Activated CD8-positive, alpha-beta memory T cell treated with anti-CD3 and anti-CD28 coated beads for 1 hour (primary cell): ENCODE data around the gene ZNF792.
"Not testable (repeated sequence)": the region's sequence is repeated elsewhere in the genome, so short reads cannot be mapped to it uniquely, and the experiment has no call there.

Source experiments
- DNase-seq, 2 donors: peaks; one replicate each; pipeline ENCODE4 v3.0.0-alpha.2; 2020; ENCODE audit warnings: low read depth in 1 of 2; ENCODE audit errors: extremely low read depth in 1 of 2

The ZNF792 gene

GRCh38 chr19:34998777-34999497 lies 34.9 kb upstream of the ZNF792 start:
- no peak for DNase-seq

DNA sequence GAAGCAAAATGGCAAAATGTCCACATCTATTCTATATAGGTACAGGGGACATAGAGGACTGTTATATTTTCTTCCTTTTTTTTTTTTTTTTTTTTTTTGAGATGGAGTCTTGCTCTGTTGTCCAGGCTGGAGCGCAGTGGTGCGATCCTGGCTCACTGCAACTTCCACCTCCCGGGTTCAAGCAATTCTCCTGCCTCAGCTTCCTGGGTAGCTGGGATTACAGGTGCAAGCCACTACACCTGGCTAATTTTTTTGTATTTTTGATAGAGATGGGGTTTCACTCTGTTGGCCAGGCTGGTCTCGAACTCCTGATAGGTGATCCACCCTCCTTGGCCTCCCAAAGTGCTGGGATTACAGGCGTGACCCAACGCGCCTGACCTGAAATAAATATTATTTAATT lies 34.2 kb upstream of the ZNF792 start:
- not testable (repeated sequence) for DNase-seq

DNA sequence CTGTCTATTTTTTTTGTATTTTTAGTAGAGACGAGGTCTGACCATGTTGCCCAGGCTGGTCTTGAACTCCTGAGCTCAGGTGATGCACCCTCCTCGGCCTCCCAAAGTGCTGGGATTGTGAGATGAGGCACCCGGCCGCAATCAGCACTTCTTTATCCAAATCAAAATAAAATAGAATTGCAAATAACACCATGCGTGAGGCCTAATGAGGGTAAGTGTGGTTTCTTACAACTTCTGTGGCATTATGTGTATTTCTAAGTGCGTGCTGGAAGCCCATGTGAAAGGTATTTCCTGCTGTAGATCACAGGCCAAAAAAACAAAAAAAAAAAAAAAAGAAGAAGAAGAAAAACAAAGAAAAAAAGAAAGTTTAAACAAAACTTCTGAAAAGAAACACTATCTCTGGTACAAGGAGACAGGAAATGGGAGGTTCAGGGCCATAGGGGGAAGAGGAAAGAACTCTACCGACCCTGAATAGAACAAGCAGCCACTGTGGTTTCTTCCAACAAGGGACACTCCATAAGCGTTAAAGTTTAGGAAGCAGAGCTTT lies 33.1 kb upstream of the ZNF792 start:
- no peak for DNase-seq

DNA sequence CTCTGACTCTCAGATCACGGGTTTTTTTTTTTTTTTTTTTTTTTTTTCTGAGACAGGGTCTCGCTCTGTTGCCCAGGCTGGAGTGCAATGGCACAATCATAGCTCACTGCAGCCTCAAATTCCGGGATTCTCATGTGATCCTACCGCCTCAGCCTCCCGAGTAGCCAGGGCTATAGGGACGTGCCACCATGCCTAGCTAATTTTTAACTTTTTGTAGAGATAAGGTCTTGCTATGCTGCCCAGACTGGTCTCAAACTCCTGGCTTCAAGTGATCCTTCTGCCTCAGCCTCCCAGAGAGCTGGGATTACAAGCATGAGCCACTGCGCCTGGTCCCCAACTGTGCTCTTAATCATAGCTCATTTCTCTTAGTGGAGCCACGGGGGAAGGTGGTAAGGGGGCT lies 31.5 kb upstream of the ZNF792 start:
- no peak for DNase-seq

DNA sequence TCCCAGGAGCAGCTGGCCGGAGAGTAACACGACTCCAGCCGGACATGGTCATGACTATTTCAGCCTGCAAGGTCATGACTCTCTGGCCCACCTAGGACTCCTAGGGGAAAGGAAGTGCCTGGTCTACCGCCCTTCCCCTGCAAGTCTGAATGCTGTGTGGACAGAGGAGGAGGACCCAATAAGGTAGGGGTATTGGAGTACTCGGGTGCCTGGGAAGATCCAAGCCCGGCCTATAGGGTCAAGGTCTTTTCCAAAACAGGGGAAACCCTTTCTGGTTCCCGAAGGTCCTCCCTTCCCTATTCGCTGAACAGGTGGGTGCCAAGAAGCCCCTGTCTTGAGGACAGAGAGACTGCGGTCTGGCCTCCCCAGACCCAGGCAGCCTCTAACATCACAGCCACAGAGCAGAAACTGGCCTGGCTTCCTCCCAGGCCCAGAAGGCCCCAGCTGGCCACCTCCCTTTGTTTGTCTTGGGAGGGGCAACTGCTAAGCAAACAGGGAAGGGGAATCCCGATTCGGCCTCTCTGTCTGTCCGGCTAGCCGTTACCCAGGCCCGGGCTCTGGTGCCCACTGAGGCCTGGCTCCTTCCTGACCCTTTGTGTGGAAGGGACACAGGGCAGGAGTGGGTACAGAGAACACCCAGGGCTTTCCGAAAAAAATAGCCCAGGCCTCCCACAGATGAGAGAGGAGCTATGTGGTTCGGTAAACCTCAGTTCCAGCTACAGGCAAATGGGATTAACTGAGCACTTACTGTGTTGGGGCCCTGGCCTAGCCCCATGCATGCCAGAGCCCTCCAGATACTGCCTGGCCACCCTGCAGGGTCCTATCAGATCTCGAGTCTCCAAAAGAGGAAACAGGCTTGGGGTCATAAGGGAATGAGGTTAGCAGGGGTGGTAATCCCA lies 30.9 kb upstream of the ZNF792 start:
- no peak for DNase-seq

DNA sequence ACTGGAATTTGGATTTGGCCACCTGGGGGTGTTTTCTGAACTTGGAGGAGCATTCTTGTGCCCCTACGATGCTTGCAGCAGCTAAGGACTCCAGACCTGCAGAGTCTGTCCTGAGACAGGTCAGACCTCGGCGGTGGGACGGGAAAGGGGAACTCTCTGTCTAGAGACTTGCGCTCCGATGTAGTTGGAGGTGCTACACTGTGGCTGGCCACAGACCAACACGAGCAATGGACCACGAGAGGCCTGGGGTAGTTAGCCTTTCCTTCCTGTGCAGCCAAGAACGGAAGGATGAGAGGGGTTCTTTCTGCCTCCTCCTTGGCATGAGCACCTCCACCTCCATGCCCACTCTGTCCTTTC lies 30.2 kb upstream of the ZNF792 start:
- DNase-seq = no peak

GRCh38 chr19:34992582-34992981 lies 28.6 kb upstream of the ZNF792 start:
- DNase-seq = not testable (repeated sequence)

- no peak for DNase-seq
Observed at GRCh38 chr19:34991542-34992333, 27.7 kb upstream of the ZNF792 start.

- DNase-seq = no peak
Observed at GRCh38 chr19:34990578-34991192, 26.7 kb upstream of the ZNF792 start.

GRCh38 chr19:34989298-34989697 lies 25.3 kb upstream of the ZNF792 start:
- DNase-seq = no peak

DNA sequence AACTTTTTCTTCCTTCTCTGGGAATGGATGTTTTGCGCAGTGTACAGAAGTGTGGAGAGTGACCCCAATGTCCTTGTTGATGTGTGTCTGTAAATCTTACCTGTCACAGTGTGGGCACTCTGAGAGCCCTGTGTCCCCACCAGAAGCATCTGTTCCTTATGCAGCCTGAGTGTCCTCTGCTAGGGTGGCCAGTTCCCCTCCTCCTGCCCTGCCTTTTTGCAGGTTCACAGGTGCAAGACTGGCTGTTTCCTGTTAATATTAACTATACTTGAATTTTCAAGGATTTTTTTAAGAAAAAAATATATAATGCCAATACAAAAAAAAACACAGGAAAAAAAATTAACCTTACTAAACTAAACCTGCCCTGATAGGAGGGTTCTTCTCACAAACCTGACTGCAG lies 24.1 kb upstream of the ZNF792 start:
- no peak for DNase-seq

GRCh38 chr19:34985249-34986022 lies 21.4 kb upstream of the ZNF792 start:
- no peak for DNase-seq

DNA sequence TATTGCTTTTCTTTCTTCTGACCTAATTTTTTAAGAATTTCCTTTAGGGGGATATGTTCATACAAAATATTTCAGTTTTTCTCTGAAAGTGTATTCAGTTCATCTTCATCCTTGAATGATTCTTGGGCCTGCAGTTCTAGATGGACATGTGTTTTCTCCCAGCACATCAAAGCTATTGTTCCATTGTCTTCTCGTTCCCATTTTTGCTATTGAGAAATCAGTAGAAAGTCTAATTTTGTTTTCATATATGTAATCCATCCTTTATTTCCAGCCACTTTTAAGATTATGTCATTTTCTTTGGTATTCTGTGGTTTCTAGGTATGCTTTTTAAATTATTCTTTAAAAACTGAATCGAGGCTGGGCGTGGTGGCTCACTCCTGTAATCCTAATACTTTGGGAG lies 20.3 kb upstream of the ZNF792 start:
- DNase-seq = no peak

DNA sequence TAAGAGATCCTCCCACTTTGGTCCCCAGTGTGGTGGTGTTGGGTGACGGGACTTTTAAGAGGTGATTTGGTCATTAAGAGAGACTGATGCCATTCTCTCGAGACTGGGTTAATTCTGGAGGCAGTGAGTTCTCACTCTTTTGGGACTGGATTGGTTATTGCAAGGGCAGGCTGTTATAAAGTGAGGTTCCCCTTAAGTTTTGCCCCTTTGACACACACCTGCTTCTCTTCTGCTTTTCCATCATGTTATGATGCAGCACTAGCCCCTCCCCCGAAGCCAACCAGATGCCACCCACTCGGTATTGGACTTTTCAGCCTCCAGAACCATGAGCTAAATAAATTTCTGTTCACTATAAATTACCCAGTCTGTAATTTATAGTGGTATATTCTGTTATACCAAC lies 19.8 kb upstream of the ZNF792 start:
- no peak for DNase-seq

GRCh38 chr19:34982275-34982674 lies 18.2 kb upstream of the ZNF792 start:
- DNase-seq = no peak

DNA sequence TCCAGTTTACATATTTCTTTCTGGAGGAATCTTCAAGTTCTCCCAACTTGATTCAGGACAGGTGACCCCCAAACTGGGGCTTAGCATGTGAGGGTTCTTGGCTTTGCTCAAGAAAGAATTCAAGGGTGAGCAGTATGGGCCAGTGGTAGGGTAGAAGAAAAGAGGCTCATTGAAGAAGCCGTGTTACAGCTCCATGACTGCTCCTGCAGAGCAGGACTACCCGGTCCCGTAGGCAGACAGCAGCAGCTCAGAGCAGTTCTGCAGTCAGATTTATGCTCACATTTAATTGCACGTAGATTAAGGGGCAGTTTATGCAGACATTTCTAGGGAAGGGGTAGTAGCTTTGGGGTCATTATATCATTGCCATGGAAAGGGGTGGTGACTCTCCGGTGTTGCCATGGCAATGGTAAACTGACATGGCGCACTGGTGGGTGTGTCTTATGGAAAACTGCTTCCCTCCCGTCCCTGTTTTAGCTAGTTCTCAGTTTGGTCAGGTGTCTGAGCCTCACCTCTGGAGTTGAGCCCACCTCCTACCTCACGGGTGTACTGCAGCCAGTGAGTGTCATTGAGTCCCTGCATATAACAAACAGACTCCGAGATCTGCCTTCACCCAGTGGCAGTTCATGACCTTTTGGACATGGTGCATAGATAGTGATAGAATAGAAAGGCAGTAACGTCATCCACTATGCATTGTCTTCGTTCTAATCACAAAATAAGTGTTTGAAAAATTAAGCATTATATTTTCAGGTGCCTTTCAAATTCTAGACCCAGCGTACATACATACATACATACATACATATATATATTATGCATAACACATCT lies 16.0 kb upstream of the ZNF792 start:
- no peak for DNase-seq

DNA sequence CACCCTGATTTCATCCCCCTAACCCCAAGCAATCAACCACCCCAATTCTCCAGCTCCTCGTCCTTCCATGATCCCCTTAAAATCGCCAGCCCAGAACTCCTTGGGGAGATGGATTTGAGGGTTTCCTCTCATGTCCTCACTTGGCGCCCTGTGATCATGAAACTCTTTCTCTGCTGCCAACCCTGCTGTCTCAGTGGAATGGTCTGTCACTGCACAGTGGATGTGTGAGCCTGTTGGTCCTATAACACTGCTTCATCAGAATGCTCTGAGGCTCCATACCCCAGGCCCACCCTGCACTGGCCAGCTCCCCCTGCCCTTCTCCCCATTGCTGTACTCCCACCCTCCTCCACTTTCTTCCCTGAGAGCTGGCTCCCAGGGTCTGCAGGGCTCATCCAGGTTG lies 12.6 kb upstream of the ZNF792 start:
- no peak for DNase-seq

- no peak for DNase-seq
Observed at GRCh38 chr19:34975056-34975455, 11.0 kb upstream of the ZNF792 start.

GRCh38 chr19:34974646-34975045 lies 10.6 kb upstream of the ZNF792 start:
- DNase-seq = no peak
